DOHH2 (cell line): ENCODE measurements around the gene FUT7.

Experiments
- H3F3A ChIP-seq: fragments of 200-600 bp; sonication (generic), shearing (Covaris generic); 2 replicates; pipeline ENCODE4 v1.6.0; 2016; ENCODE audit warnings: antibody characterized with exemption, mild to moderate bottlenecking; ENCODE audit not compliant: control insufficient read depth, insufficient read depth
- H3K27ac ChIP-seq: fragments of 200-600 bp; sonication (generic); 2 replicates; pipeline ENCODE4 v1.5.1; 2014; ENCODE audit warnings: low read depth, mild to moderate bottlenecking, low read length, moderate library complexity
- H3K27me3 ChIP-seq: fragments of 200-600 bp; sonication (generic); 2 replicates; pipeline ENCODE4 v1.6.1; 2014; ENCODE audit warnings: mild to moderate bottlenecking, low read length, mixed read lengths; ENCODE audit not compliant: control insufficient read depth
- H3K36me3 ChIP-seq: fragments of 200-600 bp; sonication (generic); 2 replicates; pipeline ENCODE4 v1.6.1; 2014; ENCODE audit warnings: mild to moderate bottlenecking, low read length, moderate library complexity, mixed read lengths; ENCODE audit not compliant: control insufficient read depth
- H3K4me1 ChIP-seq: fragments of 200-600 bp; sonication (generic); 2 replicates; pipeline ENCODE4 v1.6.1; 2014; ENCODE audit warnings: mild to moderate bottlenecking, low read length, mixed read lengths; ENCODE audit not compliant: control insufficient read depth
- H3K4me2 ChIP-seq: fragments of 200-600 bp; sonication (generic); 2 replicates; pipeline ENCODE4 v1.6.0; 2014; ENCODE audit warnings: mild to moderate bottlenecking, low read length, moderate library complexity
- H3K4me3 ChIP-seq: fragments of 200-600 bp; sonication (generic); 2 replicates; pipeline ENCODE4 v1.5.1; 2014; ENCODE audit warnings: mild to moderate bottlenecking, low read length, mixed read lengths
- H3K79me2 ChIP-seq: fragments of 200-600 bp; sonication (generic); 2 replicates; pipeline ENCODE4 v1.6.1; 2014; ENCODE audit warnings: mild to moderate bottlenecking, low read length, mixed read lengths; ENCODE audit not compliant: control insufficient read depth
- H3K9me2 ChIP-seq: fragments of 200-600 bp; sonication (generic); replicated peaks from 2 replicates; pipeline ENCODE4 v1.6.1; 2014; ENCODE audit warnings: mild to moderate bottlenecking, low read length, mixed read lengths; ENCODE audit not compliant: control insufficient read depth
- H3K9me3 ChIP-seq: fragments of 200-600 bp; sonication (generic); 2 replicates; pipeline ENCODE4 v1.6.1; 2014; ENCODE audit warnings: antibody characterized with exemption, low read length, mixed read lengths; ENCODE audit not compliant: control insufficient read depth, insufficient read depth
- H4K20me1 ChIP-seq: fragments of 200-600 bp; sonication (generic); 2 replicates; pipeline ENCODE4 v1.6.0; 2014; ENCODE audit warnings: low read depth, mild to moderate bottlenecking, antibody characterized with exemption, low read length, moderate library complexity; ENCODE audit not compliant: control insufficient read depth, insufficient read depth
- EZH2phosphoT487 ChIP-seq: fragments of 200-600 bp; sonication (generic); IDR thresholded peaks from 2 replicates; pipeline ENCODE4 v1.6.1; 2017; ENCODE audit warnings: borderline replicate concordance, mild to moderate bottlenecking, antibody characterized with exemption, low read length, moderate library complexity, mixed read lengths
- TF ChIP-seq, protein P1 (sequence below): fragments of 200-600 bp; sonication (generic); IDR thresholded peaks from one replicate; pipeline ENCODE4 v1.5.1; 2014; ENCODE audit warnings: antibody characterized with exemption, mild to moderate bottlenecking, low read depth, low read length; ENCODE audit not compliant: poor library complexity, severe bottlenecking

The FUT7 gene

DNA sequence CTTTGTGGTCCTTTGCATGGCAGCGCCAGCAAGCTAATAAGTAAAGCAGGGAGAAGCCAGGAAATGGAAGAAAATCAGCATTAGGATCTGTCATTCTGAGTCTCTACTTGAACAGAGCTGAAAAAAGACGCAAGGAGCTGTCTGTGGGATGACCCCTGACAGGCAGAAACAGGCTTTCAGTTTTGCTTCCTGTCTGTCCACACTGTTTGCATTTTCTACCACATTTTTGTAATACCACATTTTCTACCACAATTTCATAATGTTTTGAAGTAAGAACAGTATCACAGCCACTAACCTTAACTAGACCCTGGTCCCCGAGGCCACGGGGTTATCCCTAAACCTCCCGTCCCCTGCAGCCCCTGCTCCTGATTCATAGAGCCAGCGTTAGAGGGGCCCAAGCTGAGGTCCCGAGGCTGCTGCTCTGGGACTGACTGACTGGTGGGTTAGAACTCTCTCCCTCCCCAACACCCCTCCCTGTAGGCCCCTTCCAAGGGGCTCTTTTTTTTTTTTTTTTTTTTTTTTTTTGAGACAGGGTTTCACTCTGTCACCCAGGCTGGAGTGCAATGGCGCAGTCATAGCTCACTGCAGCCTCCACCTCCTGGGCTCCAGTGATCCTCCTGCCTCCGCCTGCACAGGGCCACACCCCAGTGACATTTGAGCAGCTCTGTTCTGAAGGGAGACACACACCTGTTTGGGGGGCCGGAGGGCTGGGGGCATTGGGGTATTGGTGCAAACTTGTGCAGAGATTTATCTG, 31.5 kb downstream of the FUT7 start:
- no peaks in the 10 kb centered on the region for H3K9me2 ChIP-seq
- no peaks in the 10 kb centered on the region for H3K79me2 ChIP-seq
- TF ChIP-seq EZH2phosphoT487 = no peak
- H4K20me1 ChIP-seq = no peaks in the 10 kb centered on the region
- no peaks in the 10 kb centered on the region for H3K36me3 ChIP-seq
- H3K4me2 ChIP-seq = peak overlapping the region; percentile 22
- H3F3A ChIP-seq = no peaks in the 10 kb centered on the region
- H3K27ac ChIP-seq = no peak overlapping the region
- H3K4me3 ChIP-seq = no peak overlapping the region
- peaks cover 28% of the 10 kb centered on the region for H3K27me3 ChIP-seq
- H3K9me3 ChIP-seq = no peaks in the 10 kb centered on the region
- peaks cover 31% of the 10 kb centered on the region for H3K4me1 ChIP-seq

DNA sequence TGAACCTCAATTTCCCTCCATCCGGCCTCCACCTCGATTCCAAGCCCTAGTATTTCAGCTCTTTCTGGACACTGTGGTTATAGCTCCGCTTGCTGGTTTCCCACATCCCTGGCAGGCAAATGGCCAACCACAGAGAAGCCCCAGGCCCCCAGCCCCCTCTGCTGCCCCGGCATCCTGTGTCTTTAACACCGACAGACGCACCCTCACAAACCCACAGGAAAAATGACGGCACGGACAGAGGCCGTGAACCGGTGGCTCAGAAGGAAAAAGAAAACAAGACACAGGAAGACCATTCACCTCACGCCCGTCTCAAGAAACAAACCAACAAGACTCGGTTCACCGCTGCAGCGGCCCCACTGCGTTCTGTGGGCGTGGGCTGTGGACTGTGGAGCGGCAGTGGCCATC, 34.1 kb downstream of the FUT7 start:
- Histone ChIP-seq H3K9me2 (no peaks in the 10 kb centered on the region), H3K4me3 (no peak overlapping the region), H3K36me3 (peaks cover 8% of the 10 kb centered on the region), H3K4me1 (peaks cover 41% of the 10 kb centered on the region), H3K27ac (no peak overlapping the region), H4K20me1 (peaks cover 6% of the 10 kb centered on the region; the same call in 1 of the 2 replicates), H3K4me2 (no peak overlapping the region), H3K79me2 (peaks cover 9% of the 10 kb centered on the region), H3K27me3 (peaks cover 28% of the 10 kb centered on the region), H3K9me3 (no peaks in the 10 kb centered on the region), H3F3A (no peaks in the 10 kb centered on the region)
- TF ChIP-seq, protein P1, sequence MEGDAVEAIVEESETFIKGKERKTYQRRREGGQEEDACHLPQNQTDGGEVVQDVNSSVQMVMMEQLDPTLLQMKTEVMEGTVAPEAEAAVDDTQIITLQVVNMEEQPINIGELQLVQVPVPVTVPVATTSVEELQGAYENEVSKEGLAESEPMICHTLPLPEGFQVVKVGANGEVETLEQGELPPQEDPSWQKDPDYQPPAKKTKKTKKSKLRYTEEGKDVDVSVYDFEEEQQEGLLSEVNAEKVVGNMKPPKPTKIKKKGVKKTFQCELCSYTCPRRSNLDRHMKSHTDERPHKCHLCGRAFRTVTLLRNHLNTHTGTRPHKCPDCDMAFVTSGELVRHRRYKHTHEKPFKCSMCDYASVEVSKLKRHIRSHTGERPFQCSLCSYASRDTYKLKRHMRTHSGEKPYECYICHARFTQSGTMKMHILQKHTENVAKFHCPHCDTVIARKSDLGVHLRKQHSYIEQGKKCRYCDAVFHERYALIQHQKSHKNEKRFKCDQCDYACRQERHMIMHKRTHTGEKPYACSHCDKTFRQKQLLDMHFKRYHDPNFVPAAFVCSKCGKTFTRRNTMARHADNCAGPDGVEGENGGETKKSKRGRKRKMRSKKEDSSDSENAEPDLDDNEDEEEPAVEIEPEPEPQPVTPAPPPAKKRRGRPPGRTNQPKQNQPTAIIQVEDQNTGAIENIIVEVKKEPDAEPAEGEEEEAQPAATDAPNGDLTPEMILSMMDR = no peak
- no peak for TF ChIP-seq EZH2phosphoT487

DNA sequence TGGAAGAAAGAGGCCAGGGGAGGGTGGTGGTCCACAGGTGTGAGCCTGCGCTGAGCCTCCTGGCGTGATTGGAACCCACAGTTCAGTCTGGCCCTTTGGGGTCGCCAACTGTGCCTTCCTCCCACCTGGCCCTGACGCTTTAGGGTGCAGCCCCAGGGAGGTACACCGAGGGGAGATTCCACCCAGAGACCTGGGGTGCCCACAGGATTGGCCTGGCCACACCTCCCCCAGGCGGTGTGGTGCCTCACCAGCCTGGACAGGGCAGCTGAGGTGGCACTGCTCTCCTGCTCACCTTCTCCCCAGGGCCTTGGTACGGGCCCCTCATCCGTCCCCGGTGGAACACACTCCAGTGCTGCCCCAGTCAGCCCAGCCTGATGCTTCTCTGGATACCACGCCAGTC, 34.5 kb downstream of the FUT7 start:
- peaks cover 42% of the 10 kb centered on the region for H3K4me1 ChIP-seq
- peaks cover 8% of the 10 kb centered on the region for H3K36me3 ChIP-seq
- H3F3A ChIP-seq = no peaks in the 10 kb centered on the region
- H3K4me3 ChIP-seq = no peak overlapping the region
- no peaks in the 10 kb centered on the region for H3K9me3 ChIP-seq
- H3K4me2 ChIP-seq = no peak overlapping the region
- H4K20me1 ChIP-seq = peaks cover 7% of the 10 kb centered on the region; the same call in 1 of the 2 replicates
- no peak overlapping the region for H3K27ac ChIP-seq
- peaks cover 28% of the 10 kb centered on the region for H3K27me3 ChIP-seq
- no peaks in the 10 kb centered on the region for H3K9me2 ChIP-seq
- TF ChIP-seq EZH2phosphoT487 = no peak
- TF ChIP-seq, protein P1 = no peak
- peaks cover 10% of the 10 kb centered on the region for H3K79me2 ChIP-seq
